ENCODE measurements around the gene SH3BP4. TPM values are rescaled to one million over a fixed set of nuclear protein-coding genes. Genes with fewer than 3 reads are reported as not detected.
A peak's percentile ranks its signal among the peaks of the same experiment; 100 is the strongest.

Gene SH3BP4
- total and polyA plus RNA-seq, 2 of the 13 experiments (the other 11 are each of a cell fraction or from before 2014, with no cell fraction given), result 34.6 to 99.1 TPM

GRCh38 chr2:235055891-235056516 lies 104.2 kb downstream of the SH3BP4 start (continued):
- TF ChIP-seq ZNF607 (CRISPR knock-in tag; IDR thresholded peaks at IDR 0.05; ENCODE audit: borderline replicate concordance) (no peak), POLR2G (IDR thresholded peaks at IDR 0.05; ENCODE audit: low read depth, low read length) (peak; percentile 68), ZNF766 (CRISPR knock-in tag; IDR thresholded peaks at IDR 0.05; ENCODE audit: borderline replicate concordance) (no peak), MIER3 (CRISPR knock-in tag; IDR thresholded peaks at IDR 0.05; ENCODE audit: borderline replicate concordance) (0 out of 2 replicates have a peak, but pooled peaks have one; percentile 45), NFYC (CRISPR knock-in tag; IDR thresholded peaks at IDR 0.05) (no peak), TMF1 (CRISPR knock-in tag; IDR thresholded peaks at IDR 0.05; ENCODE audit: low read depth) (no peak), ZNF224 (CRISPR knock-in tag; IDR thresholded peaks at IDR 0.05) (no peak), ZNF777 (CRISPR knock-in tag; IDR thresholded peaks at IDR 0.05) (no peak), THAP11 (CRISPR knock-in tag; IDR thresholded peaks at IDR 0.05) (peak; percentile 6; the same call in 1 of the 2 replicates), ZC3H13 (CRISPR knock-in tag; IDR thresholded peaks at IDR 0.05) (no peak; the same call in 1 of the 2 replicates), NCOA5 (CRISPR knock-in tag; IDR thresholded peaks at IDR 0.05) (no peak), SIX4 (CRISPR knock-in tag; IDR thresholded peaks at IDR 0.05) (no peak), NRL (CRISPR knock-in tag; IDR thresholded peaks at IDR 0.05; ENCODE audit: borderline replicate concordance) (no peak), FLYWCH1 (CRISPR knock-in tag; IDR thresholded peaks at IDR 0.05) (no peak), ONECUT2 (CRISPR knock-in tag; IDR thresholded peaks at IDR 0.05) (no peak), NCOA2 (CRISPR knock-in tag; IDR thresholded peaks at IDR 0.05) (0 out of 2 replicates have a peak, but pooled peaks have one; percentile 27), ARHGAP35 (CRISPR knock-in tag; IDR thresholded peaks at IDR 0.05; ENCODE audit: borderline replicate concordance) (no peak), ZFP62 (CRISPR knock-in tag; IDR thresholded peaks at IDR 0.05) (no peak), ZNF121 (CRISPR knock-in tag; IDR thresholded peaks at IDR 0.05) (no peak), TGIF2 (CRISPR knock-in tag; IDR thresholded peaks at IDR 0.05) (no peak), KAT7 (CRISPR knock-in tag; IDR thresholded peaks at IDR 0.05; ENCODE audit: borderline replicate concordance) (no peak), BRCA1 (CRISPR knock-in tag; IDR thresholded peaks at IDR 0.05) (no peak), ZZZ3 (CRISPR knock-in tag; IDR thresholded peaks at IDR 0.05; ENCODE audit: borderline replicate concordance) (peak; percentile 27; the same call in 1 of the 2 replicates), CBFB (CRISPR knock-in tag; IDR thresholded peaks at IDR 0.05) (no peak), HIVEP1 (CRISPR knock-in tag; IDR thresholded peaks at IDR 0.05) (no peak), ATF3 (CRISPR knock-in tag; IDR thresholded peaks at IDR 0.05) (no peak)
- TF ChIP-seq, protein P1, sequence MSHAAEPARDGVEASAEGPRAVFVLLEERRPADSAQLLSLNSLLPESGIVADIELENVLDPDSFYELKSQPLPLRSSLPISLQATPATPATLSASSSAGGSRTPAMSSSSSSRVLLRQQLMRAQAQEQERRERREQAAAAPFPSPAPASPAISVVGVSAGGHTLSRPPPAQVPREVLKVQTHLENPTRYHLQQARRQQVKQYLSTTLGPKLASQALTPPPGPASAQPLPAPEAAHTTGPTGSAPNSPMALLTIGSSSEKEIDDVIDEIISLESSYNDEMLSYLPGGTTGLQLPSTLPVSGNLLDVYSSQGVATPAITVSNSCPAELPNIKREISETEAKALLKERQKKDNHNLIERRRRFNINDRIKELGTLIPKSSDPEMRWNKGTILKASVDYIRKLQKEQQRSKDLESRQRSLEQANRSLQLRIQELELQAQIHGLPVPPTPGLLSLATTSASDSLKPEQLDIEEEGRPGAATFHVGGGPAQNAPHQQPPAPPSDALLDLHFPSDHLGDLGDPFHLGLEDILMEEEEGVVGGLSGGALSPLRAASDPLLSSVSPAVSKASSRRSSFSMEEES (CRISPR knock-in tag; IDR thresholded peaks at IDR 0.05), result no peak
- TF ChIP-seq, protein P2, sequence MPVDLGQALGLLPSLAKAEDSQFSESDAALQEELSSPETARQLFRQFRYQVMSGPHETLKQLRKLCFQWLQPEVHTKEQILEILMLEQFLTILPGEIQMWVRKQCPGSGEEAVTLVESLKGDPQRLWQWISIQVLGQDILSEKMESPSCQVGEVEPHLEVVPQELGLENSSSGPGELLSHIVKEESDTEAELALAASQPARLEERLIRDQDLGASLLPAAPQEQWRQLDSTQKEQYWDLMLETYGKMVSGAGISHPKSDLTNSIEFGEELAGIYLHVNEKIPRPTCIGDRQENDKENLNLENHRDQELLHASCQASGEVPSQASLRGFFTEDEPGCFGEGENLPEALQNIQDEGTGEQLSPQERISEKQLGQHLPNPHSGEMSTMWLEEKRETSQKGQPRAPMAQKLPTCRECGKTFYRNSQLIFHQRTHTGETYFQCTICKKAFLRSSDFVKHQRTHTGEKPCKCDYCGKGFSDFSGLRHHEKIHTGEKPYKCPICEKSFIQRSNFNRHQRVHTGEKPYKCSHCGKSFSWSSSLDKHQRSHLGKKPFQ (CRISPR knock-in tag; IDR thresholded peaks at IDR 0.05; ENCODE audit: insufficient replicate concordance), result no peak
- TF ChIP-seq, protein P3, sequence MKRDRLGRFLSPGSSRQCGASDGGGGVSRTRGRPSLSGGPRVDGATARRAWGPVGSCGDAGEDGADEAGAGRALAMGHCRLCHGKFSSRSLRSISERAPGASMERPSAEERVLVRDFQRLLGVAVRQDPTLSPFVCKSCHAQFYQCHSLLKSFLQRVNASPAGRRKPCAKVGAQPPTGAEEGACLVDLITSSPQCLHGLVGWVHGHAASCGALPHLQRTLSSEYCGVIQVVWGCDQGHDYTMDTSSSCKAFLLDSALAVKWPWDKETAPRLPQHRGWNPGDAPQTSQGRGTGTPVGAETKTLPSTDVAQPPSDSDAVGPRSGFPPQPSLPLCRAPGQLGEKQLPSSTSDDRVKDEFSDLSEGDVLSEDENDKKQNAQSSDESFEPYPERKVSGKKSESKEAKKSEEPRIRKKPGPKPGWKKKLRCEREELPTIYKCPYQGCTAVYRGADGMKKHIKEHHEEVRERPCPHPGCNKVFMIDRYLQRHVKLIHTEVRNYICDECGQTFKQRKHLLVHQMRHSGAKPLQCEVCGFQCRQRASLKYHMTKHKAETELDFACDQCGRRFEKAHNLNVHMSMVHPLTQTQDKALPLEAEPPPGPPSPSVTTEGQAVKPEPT (CRISPR knock-in tag; IDR thresholded peaks at IDR 0.05; ENCODE audit: low read depth), result no peak

All from HepG2 (cell line).